Endothelial cell (in vitro differentiated cells): Measurements from ENCODE around the gene FMO3. TPM values are rescaled to one million over a fixed set of nuclear protein-coding genes. Genes with fewer than 3 reads are reported as not detected.

ENCODE experiments used
- DNase-seq: peaks from one replicate; pipeline ENCODE4 v3.0.0; 2021; ENCODE audit warnings: low spot score
- H3K27ac Mint-ChIP-seq: one replicate; pipeline ENCODE4 v1.8.0; 2021; ENCODE audit warnings: mixed read lengths, inconsistent platforms; ENCODE audit not compliant: unreplicated experiment
- H3K27me3 Mint-ChIP-seq: one replicate; pipeline ENCODE4 v1.8.0; 2021; ENCODE audit warnings: mild to moderate bottlenecking, moderate library complexity, mixed read lengths, inconsistent platforms; ENCODE audit not compliant: unreplicated experiment
- H3K36me3 Mint-ChIP-seq: one replicate; pipeline ENCODE4 v1.8.0; 2021; ENCODE audit warnings: mild to moderate bottlenecking, low read depth, mixed read lengths, inconsistent platforms; ENCODE audit not compliant: unreplicated experiment
- H3K4me1 Mint-ChIP-seq: one replicate; pipeline ENCODE4 v1.8.0; 2021; ENCODE audit warnings: mild to moderate bottlenecking, mixed read lengths, inconsistent platforms; ENCODE audit not compliant: unreplicated experiment
- H3K4me3 Mint-ChIP-seq: one replicate; pipeline ENCODE4 v1.8.0; 2021; ENCODE audit warnings: mild to moderate bottlenecking, mixed read lengths, inconsistent platforms; ENCODE audit not compliant: unreplicated experiment
- H3K9me3 Mint-ChIP-seq: one replicate; pipeline ENCODE4 v1.8.0; 2021; ENCODE audit warnings: mixed read lengths, inconsistent platforms; ENCODE audit not compliant: unreplicated experiment
- CTCF ChIP-seq: fragments of 200-600 bp; sonication (generic); IDR thresholded peaks from one replicate; pipeline ENCODE4 v1.5.0; 2021; ENCODE audit warnings: antibody characterized with exemption; ENCODE audit not compliant: unreplicated experiment
- total RNA-seq: library from RNA; stranded (reverse); fragmentation: NEBNext Ultra II Directional; extraction: Animal tissue kit (Norgen Biotek cat#: 25700); gene quantifications from one replicate; pipeline ENCODE4 v1.2.1, GENCODE V29; 2021; ENCODE audit not compliant: unreplicated experiment

The FMO3 gene
- total RNA-seq, 1 donor from 2014 or later = not detected

- Mint-ChIP-seq H3K9me3 (no peaks in the 10 kb centered on the region), H3K4me1 (no peaks in the 10 kb centered on the region), H3K36me3 (no peaks in the 10 kb centered on the region), H3K27me3 (peaks cover 3% of the 10 kb centered on the region), H3K4me3 (no peak overlapping the region), H3K27ac (no peak overlapping the region)
- no peak for TF ChIP-seq CTCF
- DNase-seq = no peak
Observed at GRCh38 chr1:171112119-171112518, 21.4 kb downstream of the FMO3 start.

- TF ChIP-seq CTCF = no peak
- Mint-ChIP-seq H3K4me3 (no peak overlapping the region), H3K36me3 (no peaks in the 10 kb centered on the region), H3K27me3 (peaks cover 3% of the 10 kb centered on the region), H3K27ac (no peak overlapping the region), H3K4me1 (no peaks in the 10 kb centered on the region), H3K9me3 (no peaks in the 10 kb centered on the region)
- DNase-seq = no peak
Observed at GRCh38 chr1:171113382-171113781, 22.7 kb downstream of the FMO3 start.

GRCh38 chr1:171115280-171115897, 24.7 kb downstream of the FMO3 start:
- Mint-ChIP-seq H3K27me3 (peaks cover 3% of the 10 kb centered on the region), H3K4me1 (no peaks in the 10 kb centered on the region), H3K9me3 (no peaks in the 10 kb centered on the region), H3K27ac (no peak overlapping the region), H3K4me3 (no peak overlapping the region), H3K36me3 (no peaks in the 10 kb centered on the region)
- DNase-seq = no peak
- no peak for TF ChIP-seq CTCF

- no peaks in the 10 kb centered on the region for H3K4me1 Mint-ChIP-seq
- H3K4me3 Mint-ChIP-seq = no peak overlapping the region
- H3K36me3 Mint-ChIP-seq = no peaks in the 10 kb centered on the region
Observed at GRCh38 chr1:171116676-171117075, 26.0 kb downstream of the FMO3 start.

More at GRCh38 chr1:171116676-171117075, 26.0 kb downstream of the FMO3 start:
- H3K9me3 Mint-ChIP-seq = no peaks in the 10 kb centered on the region
- peaks cover 3% of the 10 kb centered on the region for H3K27me3 Mint-ChIP-seq
- TF ChIP-seq CTCF = no peak
- no peak overlapping the region for H3K27ac Mint-ChIP-seq
- DNase-seq = no peak
